ENCODE results near the gene DISP2. TPM values are rescaled to one million over a fixed set of nuclear protein-coding genes. Genes with fewer than 3 reads are reported as not detected.

Gene DISP2
- total RNA-seq, 1 donor from 2014 or later, result 5.9 TPM

DNA sequence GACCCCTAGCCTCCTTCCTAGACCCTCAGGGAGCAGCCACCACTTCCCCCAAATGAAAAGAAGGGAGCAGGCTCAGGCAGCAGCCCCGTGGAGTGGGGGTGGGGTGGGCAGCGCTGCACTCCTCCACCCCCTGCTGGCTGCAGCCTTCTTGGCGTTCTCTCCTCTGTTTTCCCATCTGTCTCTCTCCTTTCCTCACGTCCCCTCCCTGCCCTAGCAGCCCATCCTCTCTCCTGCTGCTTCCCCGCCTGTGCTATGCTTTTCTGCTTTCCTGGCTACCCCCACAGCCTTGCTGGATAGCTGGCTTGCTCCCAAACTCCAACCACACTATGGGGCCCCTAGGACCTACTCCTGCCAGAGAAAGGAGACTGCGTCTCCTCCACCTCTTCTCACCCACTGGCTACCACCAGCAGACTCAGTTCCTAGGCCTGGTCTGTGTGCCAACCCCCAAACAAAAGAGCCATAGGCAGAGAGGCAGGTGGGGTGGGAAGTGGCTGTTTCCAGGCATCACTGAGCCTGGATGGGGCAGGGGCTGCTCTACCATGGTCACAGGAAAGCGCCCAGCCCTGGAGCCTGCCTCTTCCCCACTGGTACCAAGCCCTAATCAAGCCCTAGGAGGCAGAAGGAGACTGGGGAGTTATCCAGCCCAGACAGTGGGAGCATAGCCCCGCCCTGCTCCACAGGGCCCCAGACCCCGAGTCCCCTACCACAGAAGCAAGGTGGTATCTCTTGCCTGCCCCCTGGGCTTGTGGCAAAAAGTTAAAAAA, 3.4 kb upstream of the DISP2 start:
- ATAC-seq (ENCODE audit: poor library complexity), result peak; percentile 39
- DNase-seq, result no peak
- intact Hi-C loops (cut with DNase I), result no loop called here

DNA sequence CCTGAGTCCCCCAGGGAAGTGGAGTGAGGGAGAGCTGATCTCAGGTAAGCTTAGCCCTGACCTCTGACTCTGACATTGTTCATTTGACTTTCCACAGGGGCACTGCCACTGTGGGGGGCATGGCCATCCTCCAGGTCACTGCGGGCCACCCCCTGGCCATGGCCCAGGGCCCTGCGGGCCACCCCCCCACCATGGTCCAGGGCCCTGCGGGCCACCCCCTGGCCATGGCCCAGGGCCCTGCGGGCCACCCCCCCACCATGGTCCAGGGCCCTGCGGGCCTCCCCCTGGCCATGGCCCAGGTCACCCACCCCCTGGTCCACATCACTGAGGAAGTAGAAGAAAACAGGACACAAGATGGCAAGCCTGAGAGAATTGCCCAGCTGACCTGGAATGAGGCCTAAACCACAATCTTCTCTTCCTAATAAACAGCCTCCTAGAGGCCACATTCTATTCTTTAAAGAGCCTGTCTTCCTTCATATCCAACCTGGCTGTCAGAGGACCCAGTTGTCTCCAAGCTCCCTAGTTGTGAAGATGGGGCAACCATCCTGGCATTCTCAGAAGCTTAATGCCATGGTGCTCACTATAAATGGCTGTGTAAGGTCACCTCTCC, 1.9 kb upstream of the DISP2 start:
- ATAC-seq (ENCODE audit: poor library complexity), result no peak
- intact Hi-C loops (cut with DNase I), result no loop called here
- DNase-seq, result no peak

GRCh38 chr15:40357246-40357645, 773 bp upstream of the DISP2 start:
- intact Hi-C loops (cut with DNase I), result no loop called here
- DNase-seq (no peak), ATAC-seq (ENCODE audit: poor library complexity) (no peak)

DNA sequence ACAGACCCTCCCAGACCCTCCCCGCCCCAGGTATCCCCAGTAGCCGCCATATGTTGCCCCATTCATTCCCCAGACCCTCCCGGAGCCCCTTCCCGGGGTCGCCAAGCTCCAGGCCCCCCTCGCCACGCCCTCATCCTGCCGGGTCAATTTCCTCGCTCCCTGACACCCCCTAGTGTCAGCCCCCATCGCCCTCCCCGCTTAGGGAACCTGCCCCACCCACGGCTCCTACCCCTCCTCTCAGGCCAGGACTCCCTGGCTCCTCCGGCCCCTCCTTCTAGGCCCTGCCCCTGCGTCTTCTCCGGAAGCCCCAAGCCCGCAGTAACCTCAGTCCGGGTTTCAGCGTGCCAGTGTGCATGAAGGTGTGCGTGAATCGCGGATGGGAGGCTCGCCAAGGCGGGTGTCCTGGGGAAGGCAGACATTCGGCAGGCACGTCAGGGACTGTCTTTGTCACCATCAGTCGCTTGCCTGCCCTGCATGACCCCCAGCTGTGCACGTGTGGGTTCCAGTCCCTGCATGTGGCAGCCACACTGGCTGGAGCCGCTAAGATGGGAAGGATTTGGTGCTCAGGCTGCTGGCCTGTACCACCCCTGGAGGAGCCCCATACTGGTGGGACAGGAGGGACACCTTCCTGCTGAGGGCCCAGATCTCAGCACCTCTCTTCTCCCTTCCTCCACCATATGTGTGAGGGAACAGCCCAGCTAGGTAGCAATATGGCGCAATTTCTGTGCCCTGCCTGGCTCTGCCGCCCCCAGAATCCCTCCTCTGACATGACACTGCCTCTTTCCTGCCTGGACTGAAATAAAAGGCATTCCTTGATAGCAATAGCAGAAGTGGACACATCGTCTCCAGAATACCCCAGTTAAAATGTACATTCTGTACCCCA, 693 bp downstream of the DISP2 start:
- peak; percentile 26 for ATAC-seq (ENCODE audit: poor library complexity)
- no peak for DNase-seq
- intact Hi-C loops (cut with DNase I), result no loop called here

DNA sequence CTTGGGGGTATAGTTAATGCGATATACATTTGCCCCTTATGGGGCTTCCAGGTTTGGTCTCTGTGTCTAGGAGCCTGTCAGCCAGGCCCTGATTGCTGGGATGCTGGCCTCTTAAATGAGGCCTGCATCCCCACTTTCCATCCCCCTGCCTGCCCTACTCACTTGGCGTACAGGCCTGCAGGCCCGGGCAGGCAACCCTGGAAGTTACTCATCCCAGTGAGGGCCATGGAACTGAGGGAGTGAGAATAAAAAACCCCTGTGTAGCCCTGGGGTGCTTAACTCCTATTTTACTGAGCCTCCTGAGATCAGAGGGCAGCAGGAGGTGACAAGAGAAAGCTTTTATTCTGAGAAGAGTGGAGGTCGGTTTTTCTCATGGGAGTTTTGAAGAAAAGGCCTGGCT, 2.0 kb downstream of the DISP2 start:
- DNase-seq (no peak), ATAC-seq (ENCODE audit: poor library complexity) (no peak)
- intact Hi-C loops (cut with DNase I), result no loop called here

DNA sequence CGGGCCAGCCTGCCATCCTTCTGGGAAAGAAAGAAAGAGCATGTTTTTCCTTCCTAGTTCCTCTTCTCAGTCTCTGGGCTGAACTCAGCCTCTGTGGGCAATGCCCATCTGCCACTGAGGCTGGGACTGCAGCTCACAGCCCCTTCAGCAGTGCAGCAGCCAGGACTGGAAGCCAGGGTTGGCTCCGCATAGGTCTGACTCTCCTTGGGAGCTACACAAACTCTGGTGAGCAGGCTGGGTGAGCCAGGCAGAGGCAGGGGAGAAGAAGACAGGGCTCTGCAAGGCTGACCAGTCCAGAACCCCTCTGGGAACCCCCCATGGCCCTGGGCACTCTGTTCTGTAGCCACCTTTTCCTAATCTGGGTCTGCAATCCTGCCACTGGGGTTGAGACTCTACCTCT, 3.6 kb downstream of the DISP2 start:
- intact Hi-C loops (cut with DNase I), result no loop called here
- ATAC-seq (ENCODE audit: poor library complexity) (no peak), DNase-seq (no peak)

DNA sequence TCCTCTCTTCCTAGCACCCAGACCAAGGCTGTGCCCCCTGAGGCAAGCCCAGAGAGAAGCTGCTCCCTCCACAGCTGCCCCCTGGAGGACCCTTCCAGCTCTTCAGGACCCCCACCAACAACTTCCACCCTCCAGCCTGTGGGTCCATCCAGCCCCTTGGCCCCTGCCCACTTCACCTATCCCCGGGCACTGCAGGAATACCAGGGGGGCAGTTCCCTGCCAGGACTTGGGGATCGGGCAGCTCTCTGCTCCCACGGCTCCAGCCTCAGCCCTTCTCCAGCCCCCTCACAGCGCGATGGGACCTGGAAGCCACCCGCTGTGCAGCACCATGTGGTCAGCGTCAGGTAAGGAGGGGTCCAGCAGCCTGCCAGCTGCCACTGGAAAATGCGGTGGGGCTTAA, 5.6 kb downstream of the DISP2 start:
- intact Hi-C loops (cut with DNase I), result no loop called here
- no peak for ATAC-seq (ENCODE audit: poor library complexity)
- DNase-seq, result no peak

DNA sequence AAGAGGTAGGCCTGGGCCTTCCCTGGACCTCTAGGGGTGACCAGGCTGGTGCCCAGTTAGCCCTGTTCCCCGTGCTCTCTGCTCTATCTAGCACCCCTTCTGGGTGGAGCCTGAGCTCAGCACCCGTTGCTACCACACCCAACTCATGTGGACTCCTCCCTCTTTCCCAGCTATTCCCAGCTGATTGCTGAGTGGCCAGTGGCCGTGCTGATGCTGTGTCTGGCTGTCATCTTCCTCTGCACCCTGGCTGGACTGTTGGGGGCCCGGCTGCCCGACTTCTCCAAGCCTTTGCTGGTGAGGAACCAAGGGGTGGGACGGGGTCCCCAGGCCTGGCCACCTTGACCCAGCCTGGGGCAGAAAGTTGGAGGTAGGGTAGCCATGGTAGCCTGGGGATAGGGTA, 6.2 kb downstream of the DISP2 start:
- no peak for DNase-seq
- no peak for ATAC-seq (ENCODE audit: poor library complexity)
- intact Hi-C loops (cut with DNase I), result no loop called here

DNA sequence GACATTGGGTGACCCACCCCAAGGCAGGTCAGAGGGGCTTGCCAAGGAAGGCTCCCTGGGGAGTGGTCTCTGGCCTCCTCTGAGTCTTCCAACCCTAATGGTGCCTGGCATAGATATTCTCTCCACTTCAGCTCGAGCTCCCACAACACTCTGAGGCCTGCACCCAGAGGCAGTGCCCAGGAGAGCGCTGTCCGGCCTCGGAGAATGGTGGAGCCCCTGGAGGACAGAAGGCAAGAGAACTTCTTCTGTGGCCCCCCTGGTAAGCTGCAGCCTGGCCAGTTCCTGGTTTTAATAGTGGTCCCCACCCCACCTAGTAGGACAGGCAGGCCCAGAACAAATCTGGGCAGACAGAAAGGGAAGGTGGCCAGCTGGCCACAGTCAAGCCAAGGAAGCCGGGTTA, 7.0 kb downstream of the DISP2 start:
- intact Hi-C loops (cut with DNase I), result loop anchor here (5.0 kb wide), 1 partner anchor 57 kb away; no protein-coding TSS in a partner anchor

DNA sequence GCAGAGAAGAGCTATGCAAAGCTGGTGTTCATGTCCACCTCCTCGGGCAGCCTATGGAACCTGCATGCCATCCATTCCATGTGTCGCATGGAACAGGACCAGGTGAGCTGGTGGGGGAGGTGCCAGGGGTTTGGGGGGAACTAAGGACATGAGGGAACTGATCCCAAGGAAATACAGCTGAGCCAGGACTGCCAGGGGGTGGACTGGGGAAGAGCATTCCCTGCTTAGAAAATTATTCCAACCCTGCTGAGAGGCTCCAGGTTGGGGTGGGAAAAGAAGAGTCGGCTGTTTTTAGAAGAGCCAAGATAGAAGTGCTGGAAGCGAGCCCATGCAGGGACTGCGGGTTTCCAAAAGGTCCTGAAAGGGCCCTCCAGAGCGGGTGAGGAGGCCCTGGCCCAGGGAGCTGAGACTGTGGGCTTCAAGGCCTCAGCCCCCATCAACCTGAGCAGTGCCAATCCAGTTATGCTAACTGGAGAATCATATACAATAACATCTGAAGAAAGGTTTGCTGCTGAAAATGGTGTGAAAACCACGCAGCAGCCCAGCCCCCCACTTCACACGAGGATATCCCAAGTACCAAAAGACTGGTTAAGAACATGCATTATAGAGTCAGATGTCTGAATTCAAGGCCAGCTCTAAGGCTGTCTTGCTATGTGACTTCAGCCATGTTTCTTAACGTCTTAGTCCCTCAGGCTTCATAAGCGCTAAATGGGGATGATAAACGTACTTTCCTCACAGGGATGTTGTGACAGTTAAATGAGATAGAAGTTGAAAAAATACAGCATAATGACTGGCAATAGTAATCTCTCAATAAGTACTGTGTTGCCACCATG, 7.8 kb downstream of the DISP2 start:
- ATAC-seq (ENCODE audit: poor library complexity) (no peak), DNase-seq (no peak)
- intact Hi-C loops (cut with DNase I), result loop anchor here (5.0 kb wide), 1 partner anchor 56 kb away; no protein-coding TSS in a partner anchor

More for the DNA sequence above, 7.0 kb downstream of the DISP2 start:
- DNase-seq, result no peak
- no peak for ATAC-seq (ENCODE audit: poor library complexity)

GRCh38 chr15:40366457-40367370, 8.7 kb downstream of the DISP2 start:
- peak; percentile 93 for DNase-seq

GRCh38 chr15:40367371-40367685, 9.3 kb downstream of the DISP2 start:
- intact Hi-C loops (cut with DNase I), result loop anchor here (5.0 kb wide), 1 partner anchor 55 kb away; no protein-coding TSS in a partner anchor
- DNase-seq, result no peak
- peak; percentile 1 for ATAC-seq (ENCODE audit: poor library complexity)

More at GRCh38 chr15:40366457-40367370, 8.7 kb downstream of the DISP2 start:
- ATAC-seq (ENCODE audit: poor library complexity), result peak; percentile 83
- intact Hi-C loops (cut with DNase I), result loop anchor here (5.0 kb wide), 1 partner anchor 56 kb away; no protein-coding TSS in a partner anchor

DNA sequence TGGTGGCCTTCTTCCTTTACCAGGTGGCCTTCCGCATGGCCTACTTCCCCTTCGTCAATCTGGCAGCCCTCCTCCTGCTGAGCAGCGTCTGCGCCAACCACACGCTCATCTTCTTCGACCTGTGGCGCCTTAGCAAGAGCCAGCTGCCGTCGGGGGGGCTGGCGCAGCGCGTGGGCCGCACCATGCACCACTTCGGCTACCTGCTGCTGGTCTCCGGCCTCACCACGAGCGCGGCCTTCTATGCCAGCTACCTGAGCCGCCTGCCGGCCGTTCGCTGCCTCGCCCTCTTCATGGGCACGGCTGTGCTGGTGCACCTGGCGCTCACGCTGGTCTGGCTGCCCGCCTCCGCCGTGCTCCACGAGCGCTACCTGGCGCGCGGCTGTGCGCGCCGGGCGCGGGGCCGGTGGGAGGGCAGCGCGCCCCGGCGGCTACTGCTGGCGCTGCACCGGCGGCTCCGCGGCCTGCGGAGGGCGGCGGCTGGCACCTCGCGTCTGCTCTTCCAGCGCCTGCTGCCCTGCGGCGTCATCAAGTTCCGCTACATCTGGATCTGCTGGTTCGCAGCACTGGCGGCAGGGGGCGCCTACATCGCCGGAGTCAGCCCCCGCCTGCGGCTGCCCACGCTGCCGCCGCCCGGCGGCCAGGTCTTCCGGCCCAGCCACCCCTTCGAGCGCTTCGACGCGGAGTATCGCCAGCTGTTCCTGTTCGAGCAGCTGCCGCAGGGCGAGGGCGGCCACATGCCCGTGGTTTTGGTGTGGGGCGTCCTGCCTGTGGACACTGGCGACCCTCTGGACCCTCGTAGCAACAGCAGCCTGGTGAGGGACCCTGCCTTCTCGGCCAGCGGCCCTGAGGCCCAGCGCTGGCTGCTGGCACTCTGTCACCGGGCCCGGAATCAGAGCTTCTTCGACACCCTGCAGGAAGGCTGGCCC, 9.9 kb downstream of the DISP2 start:
- peak; percentile 91 for DNase-seq
- intact Hi-C loops (cut with DNase I), result loop anchor here (5.0 kb wide), 1 partner anchor 54 kb away; no protein-coding TSS in a partner anchor
- peak; percentile 76 for ATAC-seq (ENCODE audit: poor library complexity)

- DNase-seq, result no peak
- no peak for ATAC-seq (ENCODE audit: poor library complexity)
- intact Hi-C loops (cut with DNase I), result loop anchor here (5.0 kb wide), 1 partner anchor 53 kb away; no protein-coding TSS in a partner anchor
Measured at GRCh38 chr15:40368719-40369473, 10.9 kb downstream of the DISP2 start.

- ATAC-seq (ENCODE audit: poor library complexity), result no peak
- intact Hi-C loops (cut with DNase I), result loop anchor here (5.0 kb wide), 1 partner anchor 53 kb away; no protein-coding TSS in a partner anchor
Measured at GRCh38 chr15:40369474-40369869, 11.5 kb downstream of the DISP2 start.

DNA sequence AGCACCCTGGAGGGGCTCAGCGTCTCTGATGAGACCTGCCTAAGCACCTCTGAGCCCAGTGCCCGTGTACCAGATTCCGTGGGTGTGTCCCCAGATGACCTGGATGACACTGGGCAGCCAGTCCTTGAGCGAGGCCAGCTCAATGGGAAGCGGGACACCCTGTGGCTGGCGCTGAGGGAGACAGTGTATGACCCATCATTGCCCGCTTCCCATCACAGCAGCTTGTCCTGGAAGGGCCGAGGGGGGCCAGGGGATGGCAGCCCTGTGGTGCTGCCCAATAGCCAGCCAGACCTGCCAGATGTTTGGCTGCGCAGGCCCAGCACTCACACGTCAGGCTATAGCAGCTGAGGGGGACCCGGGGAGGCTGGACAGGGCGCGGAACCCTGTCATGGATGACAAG, 12.0 kb downstream of the DISP2 start:
- no peak for ATAC-seq (ENCODE audit: poor library complexity)
- no peak for DNase-seq
- intact Hi-C loops (cut with DNase I), result loop anchor here (5.0 kb wide), 1 partner anchor 52 kb away; no protein-coding TSS in a partner anchor

More at GRCh38 chr15:40369474-40369869, 11.5 kb downstream of the DISP2 start:
- no peak for DNase-seq

All from Right ventricle myocardium superior (tissue), 1 donor.